ENCODE measurements around the gene SASH3. TPM values are rescaled to one million over a fixed set of nuclear protein-coding genes. Genes with fewer than 3 reads are reported as not detected.

SASH3 gene
- total and polyA plus RNA-seq, 7 donors = 1.7 to 48.3 (median 6.7) TPM

DNA sequence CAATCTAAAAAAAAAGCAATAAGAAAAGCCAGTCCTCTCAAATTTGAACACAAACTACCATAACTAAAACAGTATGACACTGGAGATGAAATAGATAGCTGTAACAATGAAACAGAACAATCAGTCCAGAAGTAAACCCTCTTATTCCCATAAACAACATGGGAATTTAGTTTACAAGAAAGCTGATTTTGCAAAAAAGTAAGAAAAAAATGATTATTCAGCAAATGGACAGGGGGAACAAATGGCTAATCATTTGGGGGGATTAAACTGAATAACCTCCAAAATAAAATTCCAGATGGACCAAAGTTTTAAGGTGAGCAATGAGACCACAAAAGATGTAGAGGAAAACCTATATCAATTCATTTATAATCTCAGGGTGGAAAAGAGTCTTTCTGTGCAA lies 16.1 kb upstream of the SASH3 start:
- no peaks in the 10 kb centered on the region for H3K36me3 ChIP-seq
- no peaks in the 10 kb centered on the region for H3K4me1 ChIP-seq
- no peaks in the 10 kb centered on the region for H3K9me3 ChIP-seq
- no peak overlapping the region for H3K4me3 ChIP-seq
- DNase-seq = no peak
- H3K27me3 ChIP-seq = no peaks in the 10 kb centered on the region
- no peak for TF ChIP-seq POLR2AphosphoS5 (IDR thresholded peaks at IDR 0.05)
- no peak for TF ChIP-seq POLR2A (IDR thresholded peaks at IDR 0.05)
- TF ChIP-seq, protein P1, sequence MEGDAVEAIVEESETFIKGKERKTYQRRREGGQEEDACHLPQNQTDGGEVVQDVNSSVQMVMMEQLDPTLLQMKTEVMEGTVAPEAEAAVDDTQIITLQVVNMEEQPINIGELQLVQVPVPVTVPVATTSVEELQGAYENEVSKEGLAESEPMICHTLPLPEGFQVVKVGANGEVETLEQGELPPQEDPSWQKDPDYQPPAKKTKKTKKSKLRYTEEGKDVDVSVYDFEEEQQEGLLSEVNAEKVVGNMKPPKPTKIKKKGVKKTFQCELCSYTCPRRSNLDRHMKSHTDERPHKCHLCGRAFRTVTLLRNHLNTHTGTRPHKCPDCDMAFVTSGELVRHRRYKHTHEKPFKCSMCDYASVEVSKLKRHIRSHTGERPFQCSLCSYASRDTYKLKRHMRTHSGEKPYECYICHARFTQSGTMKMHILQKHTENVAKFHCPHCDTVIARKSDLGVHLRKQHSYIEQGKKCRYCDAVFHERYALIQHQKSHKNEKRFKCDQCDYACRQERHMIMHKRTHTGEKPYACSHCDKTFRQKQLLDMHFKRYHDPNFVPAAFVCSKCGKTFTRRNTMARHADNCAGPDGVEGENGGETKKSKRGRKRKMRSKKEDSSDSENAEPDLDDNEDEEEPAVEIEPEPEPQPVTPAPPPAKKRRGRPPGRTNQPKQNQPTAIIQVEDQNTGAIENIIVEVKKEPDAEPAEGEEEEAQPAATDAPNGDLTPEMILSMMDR (IDR thresholded peaks at IDR 0.05) = no peak
- TF ChIP-seq EP300 (IDR thresholded peaks at IDR 0.05) = no peak
- intact Hi-C loops (cut with DNase I) = no loop called here
- no peak overlapping the region for H3K27ac ChIP-seq

DNA sequence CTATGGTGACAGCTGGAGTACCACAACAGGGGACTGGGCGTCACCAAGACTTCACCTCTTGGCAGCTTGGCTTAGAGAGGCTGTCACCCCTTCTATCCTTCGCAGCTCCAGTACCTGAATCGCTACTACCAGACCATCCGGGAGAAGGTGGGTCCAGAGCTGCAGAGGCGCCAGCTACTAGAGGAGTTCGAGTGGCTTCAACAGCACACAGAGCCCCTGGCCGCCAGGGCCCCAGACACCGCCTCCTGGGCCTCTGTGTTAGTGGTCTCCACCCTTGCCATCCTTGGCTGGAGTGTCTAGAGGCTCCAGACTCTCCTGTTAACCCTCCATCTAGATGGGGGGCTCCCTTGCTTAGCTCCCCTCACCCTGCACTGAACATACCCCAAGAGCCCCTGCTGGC lies 11.6 kb upstream of the SASH3 start:
- Histone ChIP-seq H3K27me3 (no peaks in the 10 kb centered on the region), H3K36me3 (no peaks in the 10 kb centered on the region), H3K4me1 (no peaks in the 10 kb centered on the region), H3K9me3 (no peaks in the 10 kb centered on the region), H3K4me3 (no peak overlapping the region), H3K27ac (no peak overlapping the region)
- intact Hi-C loops (cut with DNase I) = no loop called here
- TF ChIP-seq, protein P1 (IDR thresholded peaks at IDR 0.05) = no peak
- WGBS, 2 donors = 95 to 96% methylated on average over 8 of the region's 8 CpGs
- DNase-seq = no peak

DNA sequence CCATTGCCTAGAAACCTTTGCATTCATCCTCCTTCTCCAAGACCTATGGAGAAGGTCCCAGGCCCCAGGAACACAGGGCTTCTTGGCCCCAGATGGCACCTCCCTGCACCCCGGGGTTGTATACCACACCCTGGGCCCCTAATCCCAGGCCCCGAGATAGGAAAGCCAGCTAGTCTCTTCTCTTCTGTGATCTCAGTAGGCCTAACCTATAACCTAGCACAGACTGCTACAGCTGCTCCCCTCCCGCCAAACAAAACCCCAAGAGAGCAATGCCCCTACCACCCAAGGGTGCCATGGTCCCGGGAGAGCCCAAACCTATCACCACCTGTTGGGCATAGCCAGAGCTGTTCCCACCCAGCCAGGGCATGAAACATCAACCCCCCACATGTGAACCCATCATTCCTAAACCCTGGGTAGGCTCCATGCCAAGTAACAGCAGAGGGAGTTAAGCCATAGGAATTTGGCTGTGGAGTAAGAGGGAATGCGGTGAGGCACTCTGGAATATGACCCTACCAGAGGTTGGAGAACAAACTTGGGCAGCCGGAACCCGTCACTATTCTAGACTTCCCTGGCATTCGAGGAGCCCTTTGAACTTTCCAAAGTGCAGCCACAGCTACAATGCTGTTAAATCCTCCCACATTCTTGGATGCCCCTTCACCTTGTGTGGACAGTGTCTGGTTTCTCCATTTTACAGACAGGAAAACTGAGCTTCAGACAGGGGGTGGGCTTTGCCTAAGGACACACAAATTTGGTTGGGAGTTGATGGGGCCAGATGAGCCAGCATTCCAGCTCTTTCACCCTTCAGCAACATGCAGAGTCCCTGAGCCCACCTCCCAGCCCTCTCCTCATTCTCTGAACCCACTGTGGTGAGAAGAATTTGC lies 10.9 kb upstream of the SASH3 start:
- no peak overlapping the region for H3K4me3 ChIP-seq
- DNase-seq = no peak
- no peaks in the 10 kb centered on the region for H3K9me3 ChIP-seq
- intact Hi-C loops (cut with DNase I) = no loop called here
- H3K27ac ChIP-seq = no peak overlapping the region
- H3K27me3 ChIP-seq = no peaks in the 10 kb centered on the region
- TF ChIP-seq, protein P1 (IDR thresholded peaks at IDR 0.05) = no peak
- no peaks in the 10 kb centered on the region for H3K4me1 ChIP-seq
- WGBS, 2 donors = 77 to 88% methylated on average over 8 of the region's 8 CpGs
- no peaks in the 10 kb centered on the region for H3K36me3 ChIP-seq

DNA sequence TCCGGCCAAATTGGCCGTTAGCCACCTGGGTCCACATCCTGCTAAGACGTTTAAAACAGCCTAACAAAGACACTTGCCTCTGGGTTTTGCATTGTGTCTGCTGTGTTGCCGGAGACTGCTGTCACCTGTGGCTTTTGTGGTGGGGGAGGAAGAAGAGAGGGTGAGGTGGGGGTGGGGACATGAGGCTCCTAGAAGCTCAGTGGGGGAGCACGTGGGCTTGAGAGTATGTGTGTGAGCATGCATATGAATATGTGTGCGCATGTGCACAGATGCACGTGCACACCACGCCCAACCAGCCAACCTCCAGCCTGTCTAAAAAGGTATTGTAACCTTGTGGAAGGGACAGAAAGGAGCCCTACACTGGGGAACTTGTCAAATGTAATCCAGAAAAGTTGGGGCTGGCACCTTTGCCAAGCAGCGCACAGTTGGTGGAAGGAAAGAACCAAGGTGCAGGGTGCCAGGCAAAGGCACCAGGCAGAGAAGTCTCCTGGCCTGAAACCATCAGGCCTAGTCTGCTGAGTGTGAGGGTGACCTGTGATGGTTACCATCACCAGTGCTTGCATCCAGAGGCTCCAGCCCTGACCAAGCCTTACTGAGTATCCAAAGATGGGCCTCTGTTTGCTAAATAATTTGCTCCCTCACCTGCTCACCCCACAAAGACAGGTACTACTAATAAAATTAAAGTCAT lies 10.1 kb upstream of the SASH3 start:
- intact Hi-C loops (cut with DNase I) = no loop called here
- H3K36me3 ChIP-seq = no peaks in the 10 kb centered on the region
- DNase-seq = no peak
- no peaks in the 10 kb centered on the region for H3K9me3 ChIP-seq
- H3K27me3 ChIP-seq = no peaks in the 10 kb centered on the region
- H3K4me1 ChIP-seq = no peaks in the 10 kb centered on the region
- TF ChIP-seq POLR2A (IDR thresholded peaks at IDR 0.05) (no peak), POLR2AphosphoS5 (IDR thresholded peaks at IDR 0.05) (no peak), EP300 (IDR thresholded peaks at IDR 0.05) (no peak)
- TF ChIP-seq, protein P1 (IDR thresholded peaks at IDR 0.05) = no peak
- WGBS, 2 donors = 47 to 71% methylated on average over 9 of the region's 9 CpGs
- no peak overlapping the region for H3K27ac ChIP-seq
- no peak overlapping the region for H3K4me3 ChIP-seq
